ENCODE data around the gene NOVA2.

NOVA2 gene

GRCh38 chr19:45999653-46000121 lies 26.0 kb upstream of the NOVA2 start:
- no peak for DNase-seq

- DNase-seq: no peak
These were observed 25.2 kb upstream of the NOVA2 start for GRCh38 chr19:45998834-45999233.

- no peak for DNase-seq
These were observed 23.3 kb upstream of the NOVA2 start for GRCh38 chr19:45996933-45997332.

- no peak for DNase-seq
These were observed 22.2 kb upstream of the NOVA2 start for GRCh38 chr19:45995715-45996385.

- DNase-seq: peak; percentile 94
These were observed 21.5 kb upstream of the NOVA2 start, which contains the start of gene CCDC61 for GRCh38 chr19:45994998-45995714. TSS of gene CCDC61 (plus strand) at chr19:45995467. CDS start at chr19:46003019, 7,552 bp downstream.

- DNase-seq: no peak
These were observed 20.9 kb upstream of the NOVA2 start for GRCh38 chr19:45994456-45994997.

GRCh38 chr19:45990113-45990728 lies 16.6 kb upstream of the NOVA2 start:
- DNase-seq: no peak

GRCh38 chr19:45985321-45985720 lies 11.7 kb upstream of the NOVA2 start:
- DNase-seq: no peak

- no peak for DNase-seq
These were observed 7.7 kb upstream of the NOVA2 start for GRCh38 chr19:45981350-45981749.

- DNase-seq: no peak
These were observed 4.5 kb upstream of the NOVA2 start for GRCh38 chr19:45978156-45978555.

- no peak for DNase-seq
These were observed 2.5 kb upstream of the NOVA2 start for GRCh38 chr19:45976178-45976577.

- DNase-seq: no peak
These were observed 1.8 kb upstream of the NOVA2 start for GRCh38 chr19:45975306-45976070.

GRCh38 chr19:45972947-45973540 lies 621 bp downstream of the NOVA2 start:
- DNase-seq: no peak

GRCh38 chr19:45972081-45972946 lies 1.4 kb downstream of the NOVA2 start:
- peak; percentile 52 for DNase-seq

GRCh38 chr19:45971260-45971902 lies 2.3 kb downstream of the NOVA2 start:
- no peak for DNase-seq

- DNase-seq: no peak
These were observed 4.0 kb downstream of the NOVA2 start for GRCh38 chr19:45969676-45970075.

- DNase-seq: no peak
These were observed 5.0 kb downstream of the NOVA2 start for GRCh38 chr19:45968626-45969025.

- DNase-seq: no peak
These were observed 6.4 kb downstream of the NOVA2 start for GRCh38 chr19:45967246-45967645.

- no peak for DNase-seq
These were observed 11.6 kb downstream of the NOVA2 start for GRCh38 chr19:45962021-45962420.

- DNase-seq: no peak
These were observed 12.9 kb downstream of the NOVA2 start for GRCh38 chr19:45960595-45961235.
